ENCODE measurements around the gene SERPINA10.

The SERPINA10 gene

GRCh38 chr14:94330432-94330831, 37.4 kb upstream of the SERPINA10 start:
- Histone ChIP-seq H3K4me1 (ENCODE audit: control insufficient read depth, insufficient read depth, low read length) (no peaks in the 10 kb centered on the region), H3K4me3 (ENCODE audit: low read length) (no peak overlapping the region), H3K9me3 (ENCODE audit: control insufficient read depth, low read length) (no peaks in the 10 kb centered on the region), H3K36me3 (ENCODE audit: control insufficient read depth, insufficient read depth, low read length) (no peaks in the 10 kb centered on the region), H3K27me3 (ENCODE audit: control insufficient read depth, insufficient read depth, low read length) (no peaks in the 10 kb centered on the region), H3K9ac (ENCODE audit: low read length) (no peak overlapping the region)

GRCh38 chr14:94329857-94330256, 36.8 kb upstream of the SERPINA10 start:
- no peaks in the 10 kb centered on the region for H3K27me3 ChIP-seq (ENCODE audit: control insufficient read depth, insufficient read depth, low read length)
- no peaks in the 10 kb centered on the region for H3K4me1 ChIP-seq (ENCODE audit: control insufficient read depth, insufficient read depth, low read length)
- no peak overlapping the region for H3K9ac ChIP-seq (ENCODE audit: low read length)
- no peak overlapping the region for H3K4me3 ChIP-seq (ENCODE audit: low read length)
- no peaks in the 10 kb centered on the region for H3K9me3 ChIP-seq (ENCODE audit: control insufficient read depth, low read length)
- H3K36me3 ChIP-seq (ENCODE audit: control insufficient read depth, insufficient read depth, low read length) = no peaks in the 10 kb centered on the region

- Histone ChIP-seq H3K4me1 (ENCODE audit: control insufficient read depth, insufficient read depth, low read length) (no peaks in the 10 kb centered on the region), H3K9ac (ENCODE audit: low read length) (no peak overlapping the region), H3K9me3 (ENCODE audit: control insufficient read depth, low read length) (no peaks in the 10 kb centered on the region), H3K36me3 (ENCODE audit: control insufficient read depth, insufficient read depth, low read length) (no peaks in the 10 kb centered on the region), H3K4me3 (ENCODE audit: low read length) (no peak overlapping the region), H3K27me3 (ENCODE audit: control insufficient read depth, insufficient read depth, low read length) (no peaks in the 10 kb centered on the region)
These were observed 35.1 kb upstream of the SERPINA10 start for GRCh38 chr14:94328196-94328595.

DNA sequence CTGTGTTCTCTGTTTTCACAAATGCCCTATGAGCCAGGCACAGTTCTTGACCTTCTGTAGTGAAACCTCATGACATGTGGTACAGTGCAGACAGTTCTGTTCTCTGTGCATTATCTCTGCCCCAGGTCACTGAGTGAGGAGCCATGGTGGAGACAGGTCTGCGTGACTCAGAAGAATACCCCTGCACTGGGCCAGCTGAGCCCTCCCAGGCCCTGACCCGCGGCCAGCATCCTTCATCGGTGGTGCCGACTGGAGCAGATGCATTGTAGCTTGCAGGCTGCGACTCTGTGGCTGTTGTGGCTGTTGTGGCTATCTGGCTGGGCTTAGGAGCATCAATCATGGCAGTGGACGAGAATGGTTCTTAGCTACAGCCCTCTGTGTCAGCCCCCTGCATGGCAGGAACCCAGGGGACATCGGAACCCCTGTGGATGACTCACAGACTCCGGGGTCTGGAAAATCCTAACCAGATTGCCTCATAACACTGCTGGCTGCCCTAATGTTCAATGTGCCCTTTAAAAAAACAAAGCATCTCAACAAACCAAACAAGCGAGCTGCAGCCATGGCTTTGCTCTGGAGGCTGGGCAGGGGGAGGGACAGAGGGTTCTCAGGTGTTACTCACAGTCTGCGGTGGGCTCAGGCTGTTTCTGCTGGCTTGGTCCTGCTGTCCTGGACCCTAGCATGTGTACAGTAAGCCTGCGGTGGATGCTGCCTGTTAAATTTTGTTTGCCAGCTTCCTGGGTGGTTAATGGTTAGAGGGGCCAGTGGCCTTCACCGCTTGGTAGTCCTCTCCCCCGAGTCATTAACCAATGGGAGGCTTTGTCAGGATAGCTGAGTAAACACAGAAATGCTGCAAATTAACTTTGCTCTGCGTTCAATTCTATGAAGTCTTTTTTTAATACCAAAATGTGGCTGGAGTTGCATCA, 29.8 kb upstream of the SERPINA10 start, which contains the start of gene SERPINA6:
SERPINA6 (minus strand) TSS at position 689 of the 923 bp plus-strand sequence. CDS start 8,688 bp downstream, outside the sequence.
- H3K9me3 ChIP-seq (ENCODE audit: control insufficient read depth, low read length) = no peaks in the 10 kb centered on the region
- H3K4me1 ChIP-seq (ENCODE audit: control insufficient read depth, insufficient read depth, low read length) = peaks cover 5% of the 10 kb centered on the region
- no peak within 1 kb of the TSS for H3K9ac ChIP-seq (ENCODE audit: low read length)
- no peaks in the 10 kb centered on the region for H3K36me3 ChIP-seq (ENCODE audit: control insufficient read depth, insufficient read depth, low read length)
- no peaks in the 10 kb centered on the region for H3K27me3 ChIP-seq (ENCODE audit: control insufficient read depth, insufficient read depth, low read length)
- H3K4me3 ChIP-seq (ENCODE audit: low read length) = no peak within 1 kb of the TSS

- Histone ChIP-seq H3K36me3 (ENCODE audit: control insufficient read depth, insufficient read depth, low read length) (no peaks in the 10 kb centered on the region), H3K9ac (ENCODE audit: low read length) (no peak overlapping the region), H3K4me3 (ENCODE audit: low read length) (no peak overlapping the region), H3K9me3 (ENCODE audit: control insufficient read depth, low read length) (no peaks in the 10 kb centered on the region), H3K4me1 (ENCODE audit: control insufficient read depth, insufficient read depth, low read length) (peaks cover 5% of the 10 kb centered on the region), H3K27me3 (ENCODE audit: control insufficient read depth, insufficient read depth, low read length) (no peaks in the 10 kb centered on the region)
These were observed 28.6 kb upstream of the SERPINA10 start for GRCh38 chr14:94321421-94322271.

- Histone ChIP-seq H3K9ac (ENCODE audit: low read length) (peak overlapping the region; percentile 64), H3K27me3 (ENCODE audit: control insufficient read depth, insufficient read depth, low read length) (no peaks in the 10 kb centered on the region), H3K4me3 (ENCODE audit: low read length) (no peak overlapping the region), H3K4me1 (ENCODE audit: control insufficient read depth, insufficient read depth, low read length) (peaks cover 5% of the 10 kb centered on the region), H3K36me3 (ENCODE audit: control insufficient read depth, insufficient read depth, low read length) (no peaks in the 10 kb centered on the region), H3K9me3 (ENCODE audit: control insufficient read depth, low read length) (no peaks in the 10 kb centered on the region)
These were observed 27.2 kb upstream of the SERPINA10 start for GRCh38 chr14:94320243-94320642.

- no peak overlapping the region for H3K9ac ChIP-seq (ENCODE audit: low read length)
- H3K4me1 ChIP-seq (ENCODE audit: control insufficient read depth, insufficient read depth, low read length) = peaks cover 5% of the 10 kb centered on the region
- no peak overlapping the region for H3K4me3 ChIP-seq (ENCODE audit: low read length)
- H3K36me3 ChIP-seq (ENCODE audit: control insufficient read depth, insufficient read depth, low read length) = no peaks in the 10 kb centered on the region
- H3K9me3 ChIP-seq (ENCODE audit: control insufficient read depth, low read length) = no peaks in the 10 kb centered on the region
- H3K27me3 ChIP-seq (ENCODE audit: control insufficient read depth, insufficient read depth, low read length) = no peaks in the 10 kb centered on the region
These were observed 24.2 kb upstream of the SERPINA10 start for GRCh38 chr14:94317259-94317658.

- H3K36me3 ChIP-seq (ENCODE audit: control insufficient read depth, insufficient read depth, low read length) = no peaks in the 10 kb centered on the region
- no peaks in the 10 kb centered on the region for H3K9me3 ChIP-seq (ENCODE audit: control insufficient read depth, low read length)
- H3K9ac ChIP-seq (ENCODE audit: low read length) = no peak overlapping the region
- H3K4me1 ChIP-seq (ENCODE audit: control insufficient read depth, insufficient read depth, low read length) = peaks cover 5% of the 10 kb centered on the region
- no peak overlapping the region for H3K4me3 ChIP-seq (ENCODE audit: low read length)
- no peaks in the 10 kb centered on the region for H3K27me3 ChIP-seq (ENCODE audit: control insufficient read depth, insufficient read depth, low read length)
These were observed 23.6 kb upstream of the SERPINA10 start for GRCh38 chr14:94316692-94317091.

GRCh38 chr14:94314890-94315289, 21.8 kb upstream of the SERPINA10 start:
- H3K9ac ChIP-seq (ENCODE audit: low read length) = no peak overlapping the region
- no peaks in the 10 kb centered on the region for H3K36me3 ChIP-seq (ENCODE audit: control insufficient read depth, insufficient read depth, low read length)
- H3K27me3 ChIP-seq (ENCODE audit: control insufficient read depth, insufficient read depth, low read length) = no peaks in the 10 kb centered on the region
- H3K4me1 ChIP-seq (ENCODE audit: control insufficient read depth, insufficient read depth, low read length) = no peaks in the 10 kb centered on the region
- no peaks in the 10 kb centered on the region for H3K9me3 ChIP-seq (ENCODE audit: control insufficient read depth, low read length)
- H3K4me3 ChIP-seq (ENCODE audit: low read length) = no peak overlapping the region

DNA sequence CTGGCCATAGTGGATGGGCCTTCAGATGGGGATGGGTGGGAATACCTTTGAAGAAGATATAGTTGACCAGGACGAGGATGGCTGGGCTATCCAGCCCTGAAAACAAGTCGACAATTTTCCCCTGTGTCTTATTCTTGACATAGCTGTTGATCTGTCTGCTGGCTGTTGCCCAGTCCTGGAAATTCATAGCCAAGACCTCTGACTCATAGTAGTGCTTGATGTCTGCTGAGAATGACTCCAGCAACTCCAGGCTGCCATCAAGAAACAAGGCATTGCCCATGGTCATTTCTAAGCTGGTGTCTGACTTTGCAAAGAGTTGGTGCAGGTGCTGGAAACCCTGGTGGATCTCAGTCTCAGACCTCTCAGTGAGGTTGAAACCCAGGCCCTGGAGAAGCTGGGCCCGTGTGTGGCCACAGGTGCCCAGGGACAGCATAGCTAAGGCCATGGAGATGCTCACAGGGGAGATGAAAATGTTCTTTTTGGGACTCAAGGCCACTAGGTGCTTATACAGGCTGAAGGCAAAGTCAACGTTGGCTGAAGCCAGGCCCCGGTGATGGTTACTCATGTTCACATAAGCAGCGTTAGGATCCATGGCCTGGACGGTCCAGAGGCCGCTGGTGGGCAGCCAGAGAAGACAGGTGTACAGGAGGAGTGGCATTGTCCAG, 21.1 kb upstream of the SERPINA10 start:
- no peak overlapping the region for H3K4me3 ChIP-seq (ENCODE audit: low read length)
- H3K36me3 ChIP-seq (ENCODE audit: control insufficient read depth, insufficient read depth, low read length) = no peaks in the 10 kb centered on the region
- H3K9ac ChIP-seq (ENCODE audit: low read length) = no peak overlapping the region
- no peaks in the 10 kb centered on the region for H3K9me3 ChIP-seq (ENCODE audit: control insufficient read depth, low read length)
- H3K4me1 ChIP-seq (ENCODE audit: control insufficient read depth, insufficient read depth, low read length) = no peaks in the 10 kb centered on the region
- H3K27me3 ChIP-seq (ENCODE audit: control insufficient read depth, insufficient read depth, low read length) = no peaks in the 10 kb centered on the region

GRCh38 chr14:94312481-94313246, 19.6 kb upstream of the SERPINA10 start:
- Histone ChIP-seq H3K9me3 (ENCODE audit: control insufficient read depth, low read length) (no peaks in the 10 kb centered on the region), H3K27me3 (ENCODE audit: control insufficient read depth, insufficient read depth, low read length) (no peaks in the 10 kb centered on the region), H3K4me1 (ENCODE audit: control insufficient read depth, insufficient read depth, low read length) (no peaks in the 10 kb centered on the region), H3K36me3 (ENCODE audit: control insufficient read depth, insufficient read depth, low read length) (no peaks in the 10 kb centered on the region), H3K4me3 (ENCODE audit: low read length) (no peak overlapping the region), H3K9ac (ENCODE audit: low read length) (no peak overlapping the region)

All from mucosa of stomach (tissue), 1 donor.